NOMO-1 (cell line): ENCODE results near the gene RIOX2.
"Not testable (repeated sequence)": the region's sequence is repeated elsewhere in the genome, so short reads cannot be mapped to it uniquely, and the experiment has no call there.

Experiments used
- DNase-seq, 2 experiments: peaks; one replicate each; lab custom pipeline; 2025; ENCODE audit not compliant: unreplicated experiment in 2 of 2; lab: John Stamatoyannopoulos, UW

RIOX2 gene

DNA sequence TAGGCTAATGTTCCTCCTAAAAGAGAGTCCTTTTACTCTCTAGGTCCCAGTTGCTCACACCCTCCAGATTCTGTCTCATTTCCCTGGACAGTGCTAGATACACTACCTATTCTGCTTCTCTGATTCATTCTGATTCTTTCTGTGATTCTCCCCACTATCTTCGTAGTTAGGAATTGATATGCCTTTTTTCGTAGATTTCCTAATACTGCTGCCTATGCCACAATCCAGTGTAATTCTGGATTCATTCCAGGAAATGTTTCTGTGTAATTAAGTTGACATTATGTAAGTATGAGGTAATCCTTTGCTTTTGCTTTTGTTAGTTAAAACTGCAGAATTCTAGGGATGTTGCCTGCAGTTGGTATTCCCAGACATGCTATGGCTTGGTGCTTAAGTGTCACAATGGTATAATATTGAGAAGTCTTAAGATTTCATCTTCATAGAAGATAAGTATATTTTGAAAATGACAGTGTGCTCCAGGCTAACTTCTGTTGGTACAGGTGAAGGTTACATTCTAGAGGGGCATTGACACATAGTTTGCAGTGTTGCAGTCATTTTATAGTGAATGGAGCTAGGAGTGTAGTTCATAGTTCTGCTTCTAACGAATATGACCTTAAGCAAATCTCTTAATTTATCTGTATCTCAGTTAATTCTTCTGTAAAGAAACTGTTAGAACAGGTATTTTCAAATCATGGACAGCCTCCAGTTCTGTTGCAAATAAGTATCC, 54.3 kb downstream of the RIOX2 start:
- DNase-seq: no peak

DNA sequence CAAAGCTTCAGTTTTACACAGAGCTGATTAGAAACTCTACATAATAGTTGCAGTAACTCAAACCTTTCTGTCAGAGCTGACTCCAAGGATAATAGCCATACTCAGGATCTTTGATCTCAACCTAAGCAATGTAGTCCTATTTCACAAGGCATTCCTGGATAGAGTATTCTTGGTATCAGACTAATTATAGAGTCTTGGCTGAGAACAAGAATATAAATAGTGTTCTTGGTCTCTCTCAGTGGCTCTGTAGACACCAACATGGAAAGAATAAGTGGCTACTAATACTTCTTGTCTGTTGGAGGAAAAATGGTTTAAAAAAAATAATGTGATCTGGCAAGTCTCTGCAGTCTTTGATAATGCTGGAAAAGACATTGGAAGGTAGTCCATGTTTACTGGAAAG, 55.7 kb downstream of the RIOX2 start:
- DNase-seq: no peak

DNA sequence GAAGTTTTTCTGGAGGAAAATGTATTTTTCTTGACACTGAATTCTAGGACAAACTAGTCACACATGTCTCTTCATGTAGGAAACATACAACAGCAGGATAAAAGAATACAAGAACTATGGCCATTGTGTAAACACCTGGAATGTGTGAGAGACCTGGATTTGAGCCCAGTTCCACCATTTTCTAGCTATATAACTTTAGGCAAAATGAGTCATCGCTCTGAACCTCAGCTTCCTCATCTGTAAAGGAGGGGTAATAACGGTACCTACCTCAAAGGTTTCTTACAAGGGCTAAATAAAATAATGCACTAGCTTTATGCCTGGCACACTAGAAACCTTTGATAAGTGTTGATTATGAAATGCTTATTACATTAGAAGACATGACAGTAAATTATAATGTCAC, 57.8 kb downstream of the RIOX2 start:
- no peak for DNase-seq

DNA sequence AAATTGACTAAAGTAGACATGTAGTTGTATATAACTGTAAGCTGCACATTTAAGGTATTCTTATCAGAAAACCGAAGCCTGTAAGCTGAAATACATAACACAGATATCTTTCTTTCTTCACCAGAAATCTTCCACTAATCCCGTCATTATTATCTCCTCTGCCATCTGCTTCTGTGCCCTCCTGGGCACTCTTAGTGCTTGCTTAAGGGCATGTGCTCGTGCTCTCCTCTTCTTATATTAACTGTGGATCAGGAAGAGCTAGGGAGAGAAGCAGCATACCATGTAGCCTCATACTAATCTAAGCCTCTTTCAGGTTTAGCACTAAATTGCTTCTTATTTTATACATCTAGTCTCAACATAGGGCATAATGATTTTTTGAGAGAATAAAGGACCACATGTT, 60.8 kb downstream of the RIOX2 start:
- no peak for DNase-seq

DNA sequence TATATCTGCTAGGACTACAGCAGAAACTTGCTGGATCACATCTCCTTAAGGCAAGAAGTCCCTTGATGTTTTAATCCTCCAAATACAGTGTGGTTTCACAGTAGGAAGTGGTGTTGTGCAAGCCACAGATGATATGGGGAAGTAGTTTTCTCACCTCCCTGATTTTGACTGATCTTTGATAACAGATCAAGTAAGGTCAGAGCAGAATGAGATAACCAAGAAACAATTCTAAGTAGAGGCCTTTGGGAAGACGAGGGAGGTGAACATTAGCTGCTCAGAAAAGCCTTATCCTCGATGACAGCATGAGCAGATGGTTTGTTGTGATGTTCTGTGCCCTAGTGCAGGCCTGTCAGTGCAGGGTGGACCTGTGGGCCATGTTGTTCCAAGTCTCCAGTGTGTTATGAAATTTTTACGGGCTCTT, 61.3 kb downstream of the RIOX2 start:
- no peak for DNase-seq

DNA sequence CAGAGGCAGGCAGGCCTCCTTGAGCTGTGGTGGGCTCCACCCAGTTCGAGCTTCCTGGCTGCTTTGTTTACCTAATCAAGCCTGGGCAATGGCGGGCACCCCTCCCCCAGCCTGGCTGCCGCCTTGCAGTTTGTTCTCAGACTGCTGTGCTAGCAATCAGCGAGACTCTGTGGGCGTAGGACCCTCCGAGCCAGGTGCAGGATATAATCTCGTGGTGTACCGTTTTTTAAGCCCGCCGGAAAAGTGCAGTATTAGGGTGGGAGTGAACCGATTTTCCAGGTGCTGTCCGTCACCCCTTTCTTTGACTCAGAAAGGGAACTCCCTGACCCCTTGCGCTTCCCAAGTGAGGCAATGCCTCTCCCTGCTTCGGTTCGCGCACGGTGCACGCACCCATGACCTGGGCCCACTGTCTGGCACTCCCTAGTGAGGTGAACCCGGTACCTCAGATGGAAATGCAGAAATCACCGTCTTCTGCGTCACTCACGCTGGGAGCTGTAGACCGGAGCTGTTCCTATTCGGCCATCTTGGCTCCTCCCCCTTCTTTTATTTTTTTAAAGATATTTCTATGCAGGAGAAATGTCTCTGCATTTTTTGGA, 61.9 kb downstream of the RIOX2 start:
- DNase-seq: not testable (repeated sequence)

DNA sequence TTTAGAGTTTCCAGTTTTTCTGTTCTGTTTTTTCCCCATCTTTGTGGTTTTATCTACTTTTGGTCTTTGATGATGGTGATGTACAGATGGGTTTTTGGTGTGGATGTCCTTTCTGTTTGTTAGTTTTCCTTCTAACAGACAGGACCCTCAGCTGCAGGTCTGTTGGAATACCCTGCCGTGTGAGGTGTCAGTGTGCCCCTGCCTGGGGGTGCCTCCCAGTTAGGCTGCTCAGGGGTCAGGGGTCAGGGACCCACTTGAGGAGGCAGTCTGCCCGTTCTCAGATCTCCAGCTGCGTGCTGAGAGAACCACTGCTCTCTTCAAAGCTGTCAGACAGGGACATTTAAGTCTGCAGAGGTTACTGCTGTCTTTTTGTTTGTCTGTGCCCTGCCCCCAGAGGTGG, 62.4 kb downstream of the RIOX2 start:
- DNase-seq: not testable (repeated sequence)

DNA sequence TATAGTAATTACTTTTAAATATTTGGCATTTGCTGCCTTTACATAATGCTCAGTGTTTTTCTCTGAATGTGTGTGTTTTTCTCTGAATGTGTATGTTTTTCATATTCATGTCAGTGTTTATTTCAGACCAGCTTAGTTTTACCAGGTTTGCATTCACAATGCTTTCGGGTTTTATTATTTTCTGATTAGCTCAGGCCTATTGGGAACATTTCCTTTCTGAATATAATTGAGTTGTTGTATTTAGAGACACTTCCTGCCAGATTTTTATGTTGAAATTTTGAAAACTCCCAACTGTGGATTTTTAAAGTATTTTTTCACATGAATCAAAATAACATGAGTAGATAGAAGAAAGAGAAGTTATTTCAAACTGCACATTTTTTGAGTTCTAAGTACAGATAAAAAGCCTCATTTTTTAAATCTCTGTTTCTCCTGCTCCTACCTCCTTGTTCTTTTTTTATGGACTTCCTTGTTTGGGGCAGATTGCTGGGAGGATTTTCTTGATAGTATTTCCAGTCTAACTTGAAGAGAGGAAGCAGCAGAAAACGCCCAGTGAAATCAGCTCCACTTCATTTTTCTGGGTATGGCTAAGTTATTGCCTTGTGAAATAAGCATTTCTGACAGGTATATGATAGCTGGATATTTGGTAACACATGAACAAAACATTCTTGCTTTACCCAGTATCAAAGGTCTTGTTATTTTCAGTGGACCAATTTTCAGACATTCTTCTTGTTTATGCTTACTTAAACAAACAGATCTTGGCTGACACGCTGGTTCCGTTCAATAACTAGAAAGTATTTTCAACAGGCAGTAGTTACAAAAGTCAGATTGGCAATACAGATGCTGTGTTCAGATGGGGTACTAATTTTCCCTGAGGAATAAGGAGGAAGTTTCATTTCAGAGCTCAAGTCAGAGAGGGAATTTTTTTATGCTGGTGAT, 70.7 kb downstream of the RIOX2 start:
- DNase-seq: no peak

DNA sequence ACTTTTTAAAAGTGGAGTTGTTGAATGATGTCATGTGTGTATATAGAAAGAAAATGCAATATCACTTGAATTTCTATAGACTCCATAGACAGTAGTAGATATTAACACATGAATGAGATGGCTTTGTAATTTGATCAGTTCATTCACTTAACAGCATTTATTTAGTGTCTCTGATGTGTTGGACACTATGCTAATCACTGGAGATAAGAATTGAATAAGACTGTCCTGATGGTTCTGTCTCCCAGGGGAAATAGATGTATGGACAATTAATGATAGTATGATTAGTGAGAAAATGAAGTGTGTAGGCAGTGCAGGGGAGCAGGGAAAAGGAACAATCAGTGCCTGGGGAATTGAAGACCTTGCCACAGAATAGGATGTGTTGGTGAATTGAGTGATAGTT, 72.9 kb downstream of the RIOX2 start:
- no peak for DNase-seq

DNA sequence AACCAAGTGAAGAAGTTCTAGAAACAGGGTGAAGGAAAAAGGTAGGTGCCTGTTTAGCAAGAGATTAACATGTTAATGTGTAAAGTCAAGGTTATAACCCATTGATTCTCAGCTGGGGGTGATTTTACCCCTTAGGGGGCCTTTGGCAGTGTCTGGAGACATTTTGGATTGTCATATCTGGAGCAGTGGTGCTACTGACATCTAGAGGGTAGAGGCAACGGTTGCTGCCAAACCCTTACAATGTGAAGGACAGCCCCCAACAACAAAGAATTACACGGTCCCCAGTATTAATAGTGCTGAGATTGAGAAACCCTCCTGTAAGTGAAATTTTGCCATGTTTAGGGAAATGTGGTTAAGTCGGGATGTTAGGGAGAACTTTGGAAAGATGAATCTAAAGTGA, 75.7 kb downstream of the RIOX2 start:
- DNase-seq: no peak

DNA sequence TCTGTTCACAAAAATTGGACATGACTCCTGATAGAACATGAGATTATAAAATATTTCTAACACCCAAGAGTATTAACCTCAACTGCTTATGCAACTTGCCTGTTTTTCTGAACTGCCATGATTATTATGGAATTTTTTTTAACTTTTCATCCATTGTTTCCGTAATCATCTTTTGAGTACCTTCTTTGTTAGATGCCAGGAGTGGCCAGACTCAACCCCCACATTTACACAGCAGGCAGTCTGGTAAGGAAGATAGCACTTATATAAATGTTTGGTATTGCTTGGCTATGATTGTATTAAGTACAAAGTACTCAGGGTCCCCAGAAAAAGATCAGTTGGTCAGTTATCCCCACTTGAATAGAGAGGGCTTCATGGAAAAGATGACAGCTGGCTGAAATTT, 76.1 kb downstream of the RIOX2 start:
- DNase-seq: no peak

DNA sequence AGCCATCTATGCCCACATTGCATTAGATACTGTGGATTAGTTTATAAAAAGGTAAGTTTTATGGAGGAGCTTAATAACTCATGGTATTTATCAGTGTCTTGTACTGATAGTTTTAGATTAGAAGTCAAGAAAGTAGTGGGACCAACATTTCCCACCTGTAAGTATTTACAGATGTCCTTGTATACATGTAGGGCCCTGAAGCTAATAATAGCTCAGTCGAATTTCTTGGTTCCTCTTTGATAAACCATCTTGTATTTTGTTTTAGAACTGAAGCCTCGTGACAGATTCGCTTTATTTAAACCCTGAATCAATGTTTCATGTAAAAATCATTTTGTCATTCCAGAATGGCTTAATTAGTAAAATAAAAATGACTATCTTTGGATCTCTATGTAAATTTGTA, 77.0 kb downstream of the RIOX2 start:
- no peak for DNase-seq

DNA sequence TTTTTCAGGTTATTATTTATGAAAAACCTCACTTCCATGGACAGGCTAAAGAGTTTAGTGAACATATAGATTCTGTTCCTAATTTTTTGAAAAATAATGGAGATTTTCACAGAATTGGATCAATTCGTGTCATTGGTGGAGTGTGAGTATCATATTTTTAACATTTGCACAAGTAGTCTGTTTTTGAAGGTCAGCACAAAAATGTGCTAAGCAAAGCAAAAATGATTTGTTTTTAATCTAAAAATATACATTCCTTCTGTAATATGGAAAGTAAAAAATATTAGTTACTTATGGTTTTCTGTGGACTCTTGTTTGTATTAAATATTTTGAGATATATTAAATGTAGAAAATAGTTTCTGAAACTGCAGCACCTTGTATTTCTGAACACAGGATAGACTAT, 79.4 kb downstream of the RIOX2 start:
- DNase-seq: no peak
